GM18858 (cell line): Measurements from ENCODE around the gene KCNJ14.
A peak's percentile ranks its signal among the peaks of the same experiment; 100 is the strongest.

Source experiments
- ATAC-seq: cut with Tn5 transposase; IDR thresholded peaks from one replicate; pipeline ENCODE4 v1.9.1; 2021; ENCODE audit not compliant: unreplicated experiment

Gene KCNJ14

DNA sequence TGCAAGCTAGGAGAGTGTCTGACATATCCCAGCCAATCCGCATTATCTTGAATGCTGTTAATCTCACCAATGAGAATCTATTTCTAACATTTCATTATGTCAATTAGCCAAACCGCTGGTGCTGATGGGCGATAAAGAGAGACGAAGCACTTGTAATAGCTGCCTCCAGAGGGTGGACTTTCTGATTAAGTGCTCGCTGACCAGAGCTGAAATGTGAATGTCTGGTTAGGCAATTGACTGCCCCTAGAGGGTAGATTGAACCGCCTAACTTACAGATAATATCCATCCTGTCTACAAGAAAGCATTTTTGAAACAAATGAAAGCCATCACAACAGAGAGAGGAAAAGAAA is 10.1 kb upstream of the KCNJ14 start:
- ATAC-seq: peak; percentile 15

DNA sequence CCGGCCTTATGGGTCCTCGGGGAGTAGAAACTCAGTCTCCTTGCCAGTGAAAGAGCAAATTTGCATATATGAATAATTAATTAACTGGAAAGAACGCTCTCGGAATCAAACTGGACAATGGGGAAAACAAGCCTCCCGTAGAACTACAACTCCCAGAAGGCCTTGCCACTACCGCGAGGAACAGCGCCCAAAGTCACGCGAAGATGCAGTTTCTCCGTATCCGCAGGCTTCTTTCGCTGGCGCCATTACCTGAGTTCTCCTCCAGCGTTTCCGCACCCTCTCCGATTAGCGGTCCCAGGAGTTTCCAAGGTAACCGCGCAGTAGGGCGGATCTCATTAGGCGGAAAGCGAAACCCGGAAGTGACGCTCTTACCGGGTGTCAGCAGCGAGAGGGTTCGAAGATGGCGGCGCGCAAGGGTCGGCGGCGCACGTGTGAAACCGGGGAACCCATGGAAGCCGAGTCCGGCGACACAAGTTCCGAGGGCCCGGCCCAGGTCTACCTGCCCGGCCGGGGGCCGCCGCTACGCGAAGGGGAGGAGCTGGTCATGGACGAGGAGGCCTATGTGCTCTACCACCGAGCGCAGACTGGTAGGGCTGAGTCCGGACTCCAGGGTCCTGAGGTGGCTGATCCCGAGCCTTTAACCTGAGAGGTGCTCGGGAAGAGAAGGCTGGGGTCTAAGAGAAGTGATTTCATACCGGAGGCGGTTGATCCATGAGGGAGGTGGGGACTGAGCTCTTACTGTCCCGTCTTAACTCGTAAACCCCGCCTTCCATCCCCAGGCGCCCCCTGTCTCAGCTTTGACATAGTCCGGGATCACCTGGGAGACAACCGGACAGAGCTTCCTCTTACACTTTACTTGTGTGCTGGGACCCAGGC is 9.5 kb upstream of the KCNJ14 start, which contains the start of gene GRWD1:
TSS of gene GRWD1 (plus strand) at position 378 of the 876 bp plus-strand sequence. CDS start at position 401, 23 bp downstream.
- ATAC-seq: peak; percentile 45

GRCh38 chr19:48446579-48446978 is 8.8 kb upstream of the KCNJ14 start:
- ATAC-seq: no peak

DNA sequence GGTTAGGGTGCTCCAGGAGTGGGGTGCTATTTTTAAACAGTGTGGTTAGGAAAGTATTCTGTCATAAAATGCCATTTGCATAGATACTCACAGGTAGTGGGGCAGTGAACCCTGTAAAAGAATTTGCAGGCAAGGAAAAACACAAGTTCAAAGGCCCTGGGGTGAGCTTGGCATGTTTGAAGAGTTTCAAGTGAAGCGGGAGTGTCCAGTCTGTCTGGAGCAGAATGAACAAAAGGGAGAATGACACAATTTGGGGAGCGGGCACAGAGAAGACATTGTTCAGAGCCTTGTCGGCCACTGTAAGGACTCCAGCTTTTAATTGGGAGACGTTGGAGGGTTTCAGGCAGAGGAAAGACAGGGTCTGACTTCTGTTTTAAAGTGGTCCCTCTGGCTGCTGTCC is 6.8 kb upstream of the KCNJ14 start:
- ATAC-seq: no peak

DNA sequence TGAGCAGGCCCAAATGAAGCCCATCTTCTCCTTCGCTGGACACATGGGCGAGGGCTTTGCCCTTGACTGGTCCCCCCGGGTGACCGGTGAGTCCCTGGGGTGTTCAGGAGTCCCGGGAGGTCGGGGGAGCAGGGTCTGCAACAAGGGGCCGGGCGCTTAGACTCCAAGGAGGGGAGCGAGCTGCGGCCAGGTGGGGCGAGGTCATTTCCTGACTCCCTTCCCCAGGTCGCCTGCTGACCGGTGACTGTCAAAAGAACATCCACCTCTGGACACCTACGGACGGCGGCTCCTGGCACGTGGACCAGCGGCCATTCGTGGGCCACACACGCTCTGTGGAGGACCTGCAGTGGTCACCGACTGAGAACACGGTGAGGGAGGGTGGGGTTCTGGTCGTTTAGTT is 4.9 kb upstream of the KCNJ14 start:
- ATAC-seq: no peak

DNA sequence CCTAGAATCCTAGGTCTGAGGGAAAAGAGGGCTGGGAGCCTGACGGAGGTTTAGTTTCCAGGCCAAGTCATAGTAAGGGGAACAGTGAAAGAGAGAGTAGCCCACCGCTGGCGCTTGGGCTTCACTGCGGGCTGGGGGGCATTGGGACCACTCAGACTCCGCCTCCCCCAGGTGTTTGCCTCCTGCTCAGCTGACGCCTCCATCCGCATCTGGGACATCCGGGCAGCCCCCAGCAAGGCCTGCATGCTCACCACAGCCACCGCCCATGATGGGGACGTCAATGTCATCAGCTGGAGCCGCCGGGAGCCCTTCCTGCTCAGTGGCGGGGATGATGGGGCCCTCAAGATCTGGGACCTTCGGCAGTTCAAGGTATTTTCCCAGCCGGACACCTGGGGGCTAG is 4.5 kb upstream of the KCNJ14 start:
- no peak for ATAC-seq

DNA sequence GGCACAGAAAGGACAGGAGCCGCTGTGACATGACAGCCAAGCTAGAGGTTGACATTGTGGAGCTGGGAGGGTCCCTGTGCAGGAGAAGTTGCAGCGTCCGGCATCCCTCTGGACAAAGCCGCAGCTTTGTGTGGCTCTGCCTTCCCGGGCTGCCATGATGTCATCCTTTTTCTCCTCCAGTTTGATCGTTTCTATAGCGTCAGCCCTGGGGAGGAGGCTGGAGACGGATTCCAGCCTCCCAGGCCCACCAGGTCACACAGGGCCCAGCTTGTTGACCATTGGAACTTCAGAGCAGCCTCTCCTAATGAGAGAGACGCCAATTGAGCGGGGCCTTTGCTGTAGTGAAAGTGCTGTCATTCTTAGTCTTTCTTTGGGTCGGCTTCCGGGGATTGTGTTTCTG is 3.8 kb upstream of the KCNJ14 start:
- ATAC-seq: no peak

DNA sequence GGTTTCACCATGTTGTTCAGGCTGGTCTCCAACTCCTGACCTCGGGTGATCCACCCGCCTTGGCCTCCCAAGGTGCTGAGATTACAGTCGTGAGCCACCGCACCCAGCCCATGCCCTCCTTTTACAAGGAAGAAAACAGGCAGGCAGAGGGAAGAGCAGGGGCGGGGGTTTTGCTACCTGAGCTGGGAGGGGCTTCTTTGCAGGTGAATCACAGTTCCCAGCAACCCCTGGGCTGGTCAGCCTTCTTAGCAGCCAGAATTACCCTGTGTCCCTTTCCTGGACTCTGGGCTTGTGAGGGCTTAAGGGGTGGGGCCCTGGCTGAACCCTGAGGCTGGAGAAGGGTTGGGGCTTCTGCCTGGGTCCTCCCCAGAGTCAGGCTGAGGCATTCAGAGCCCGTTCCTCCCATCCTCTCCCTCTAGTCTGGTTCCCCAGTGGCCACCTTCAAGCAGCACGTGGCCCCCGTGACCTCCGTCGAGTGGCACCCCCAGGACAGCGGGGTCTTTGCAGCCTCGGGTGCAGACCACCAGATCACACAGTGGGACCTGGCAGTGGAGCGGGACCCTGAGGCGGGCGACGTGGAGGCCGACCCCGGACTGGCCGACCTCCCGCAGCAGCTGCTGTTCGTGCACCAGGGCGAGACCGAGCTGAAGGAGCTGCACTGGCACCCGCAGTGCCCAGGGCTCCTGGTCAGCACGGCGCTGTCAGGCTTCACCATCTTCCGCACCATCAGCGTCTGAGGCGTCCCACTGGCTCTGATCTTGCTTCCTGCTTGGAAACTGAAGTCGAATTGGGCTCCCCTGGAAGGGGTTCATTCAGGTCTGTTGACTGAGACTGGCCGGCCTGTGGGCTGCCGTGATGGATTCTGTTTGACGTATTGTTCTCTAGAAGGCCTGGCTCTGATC is 2.8 kb upstream of the KCNJ14 start:
- ATAC-seq: no peak

DNA sequence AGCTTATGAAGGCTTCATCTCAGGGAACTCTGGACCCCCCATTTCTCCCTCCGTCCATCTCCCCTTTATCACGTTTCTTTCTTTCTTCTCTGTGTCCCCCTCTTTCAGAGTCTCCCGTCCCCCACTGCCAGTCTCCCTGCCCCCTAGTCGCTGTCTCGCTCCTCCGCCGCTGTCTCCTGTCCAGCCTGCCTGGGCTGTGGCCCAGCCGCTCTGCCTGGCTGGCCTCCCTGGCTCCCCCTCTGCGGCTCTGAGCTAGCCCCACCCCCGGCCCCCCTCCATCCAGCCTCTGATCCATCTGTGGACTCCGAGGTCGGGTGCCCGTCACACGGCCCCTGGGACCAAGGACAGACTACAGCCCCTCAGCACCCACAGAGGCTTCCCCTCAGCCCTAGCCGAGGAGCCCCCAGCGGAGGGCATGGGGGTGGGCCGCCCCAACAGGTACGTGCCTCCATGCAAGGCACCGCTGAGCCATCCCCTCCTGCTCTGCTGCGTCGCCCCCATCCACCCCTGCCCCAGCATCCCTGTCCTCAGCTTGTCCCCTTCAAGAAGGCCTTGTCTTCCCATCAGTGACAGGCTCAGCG is 1.1 kb upstream of the KCNJ14 start:
- no peak for ATAC-seq

GRCh38 chr19:48455908-48456562 is 661 bp downstream of the KCNJ14 start:
- ATAC-seq: no peak

GRCh38 chr19:48456864-48457263 is 1.5 kb downstream of the KCNJ14 start:
- no peak for ATAC-seq

- ATAC-seq: no peak
These were observed 2.6 kb downstream of the KCNJ14 start for GRCh38 chr19:48458016-48458415.

DNA sequence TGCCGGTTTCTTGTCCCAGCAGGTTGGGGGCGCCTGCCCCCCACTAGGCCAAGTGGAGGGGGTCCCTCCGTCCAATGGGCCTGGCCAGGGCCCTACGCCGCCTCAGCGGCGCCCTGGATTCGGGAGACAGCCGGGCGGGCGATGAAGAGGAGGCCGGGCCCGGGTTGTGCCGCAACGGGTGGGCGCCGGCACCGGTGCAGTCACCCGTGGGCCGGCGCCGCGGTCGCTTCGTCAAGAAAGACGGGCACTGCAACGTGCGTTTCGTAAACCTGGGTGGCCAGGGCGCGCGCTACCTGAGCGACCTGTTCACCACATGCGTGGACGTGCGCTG is 6.2 kb downstream of the KCNJ14 start:
- no peak for ATAC-seq

GRCh38 chr19:48461982-48462655 is 6.7 kb downstream of the KCNJ14 start:
- no peak for ATAC-seq

DNA sequence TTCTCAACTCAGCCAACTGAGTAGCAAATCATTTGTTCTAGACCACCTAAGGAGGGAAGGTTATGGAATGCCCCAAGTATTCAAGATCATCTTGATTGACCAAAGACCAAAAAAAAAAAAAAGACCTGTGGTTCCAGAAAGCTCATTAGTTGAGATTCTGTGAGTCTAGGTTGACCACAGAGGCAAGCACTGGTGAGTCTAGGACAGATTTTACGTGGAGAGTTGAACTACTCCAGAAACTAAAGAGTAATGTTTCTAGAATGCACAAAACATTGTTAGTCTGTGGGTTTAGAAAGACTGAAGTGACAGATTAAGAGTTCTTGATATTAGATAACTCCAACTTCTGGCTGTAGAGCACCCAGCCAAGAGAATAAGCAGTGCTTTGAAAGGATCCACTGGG is 9.8 kb downstream of the KCNJ14 start:
- ATAC-seq: no peak

GRCh38 chr19:48466561-48467325 is 11.4 kb downstream of the KCNJ14 start:
- no peak for ATAC-seq

DNA sequence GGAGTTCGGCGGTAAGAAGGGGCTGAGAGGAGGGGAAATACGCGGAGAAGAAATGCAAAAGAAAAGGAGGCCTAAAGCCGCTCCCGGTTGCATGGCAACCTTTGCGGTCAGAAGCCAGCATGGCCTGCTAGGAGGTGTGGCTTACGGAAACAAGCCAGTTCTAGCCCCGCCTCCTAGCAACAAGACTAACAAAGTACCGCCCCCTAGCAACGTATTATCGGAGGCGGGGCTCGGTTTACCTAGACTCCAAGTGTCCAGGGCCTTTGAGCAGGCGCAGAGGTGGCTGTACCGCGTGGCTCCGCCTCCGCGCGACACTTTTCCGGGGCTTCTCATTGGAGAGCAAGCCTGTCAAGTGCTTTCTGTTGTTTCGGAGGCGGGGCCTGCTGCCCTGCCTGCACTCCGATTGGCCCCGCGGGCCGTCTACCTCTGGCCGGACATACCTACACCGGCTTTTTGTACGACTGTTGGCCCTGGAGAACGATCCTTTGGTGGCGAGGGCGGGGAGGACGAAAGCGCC is 13.5 kb downstream of the KCNJ14 start:
- ATAC-seq: peak; percentile 84

GRCh38 chr19:48469289-48469881 is 14.0 kb downstream of the KCNJ14 start, which contains the start of gene CYTH2:
Gene CYTH2 (plus strand): TSS chr19:48469369. CDS start chr19:48469508, 139 bp downstream.
- ATAC-seq: peak; percentile 3
